Fibroblast of the conjunctiva (primary cell): ENCODE results near the gene CCDC182.

Experiments used
- DNase-seq: peaks from one replicate; pipeline ENCODE4 v3.0.0-alpha.2; 2010; ENCODE audit warnings: low read depth

Gene CCDC182

DNA sequence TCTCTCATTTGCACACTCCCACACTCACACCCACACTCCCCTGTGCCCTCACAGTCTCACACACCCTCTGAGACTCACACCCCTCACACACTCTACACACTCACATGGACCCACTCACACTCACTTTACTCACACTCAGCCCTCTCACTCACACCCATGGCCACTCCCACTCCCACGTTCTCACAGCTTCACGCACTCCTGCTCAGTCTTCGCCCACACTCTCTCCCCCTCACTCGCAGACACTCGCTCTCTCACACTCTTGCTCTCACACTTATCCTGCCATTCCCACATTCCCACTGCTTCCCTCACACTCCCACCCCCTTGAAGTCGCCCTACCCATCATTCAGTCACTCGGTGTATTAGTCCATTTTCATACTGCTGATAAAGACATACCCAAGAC is 47.9 kb downstream of the CCDC182 start:
- DNase-seq = no peak

DNA sequence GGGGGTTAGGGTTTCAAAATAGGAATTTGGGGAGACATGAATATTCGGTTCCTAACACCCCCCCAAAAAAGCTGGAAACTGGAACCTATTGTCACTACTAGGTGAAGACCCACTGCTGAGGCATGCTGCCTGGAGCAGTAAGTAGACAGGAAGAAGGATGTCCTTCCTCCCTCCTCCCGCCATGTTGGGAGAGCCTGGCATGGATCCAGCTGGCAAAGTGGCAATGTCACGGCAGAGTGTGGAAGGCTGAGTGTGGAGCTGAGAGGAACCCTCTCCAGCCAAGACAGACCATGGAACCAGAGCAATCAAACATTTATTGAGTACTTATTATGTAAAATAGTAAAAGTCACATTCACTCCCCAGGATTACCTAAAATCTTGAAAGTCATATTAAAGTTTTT is 49.0 kb downstream of the CCDC182 start:
- DNase-seq = no peak
